Hepatocyte (in vitro differentiated cells): Measurements from ENCODE around the gene ZNF232. TPM values are rescaled to one million over a fixed set of nuclear protein-coding genes. Genes with fewer than 3 reads are reported as not detected.
"Not testable (repeated sequence)": the region's sequence is repeated elsewhere in the genome, so short reads cannot be mapped to it uniquely, and the experiment has no call there.

Source experiments
- DNase-seq: peaks from one replicate; pipeline ENCODE4 v3.0.0-alpha.2; 2016; ENCODE audit warnings: low spot score
- H2AFZ ChIP-seq: fragments of 200-600 bp; sonication (generic); 2 replicates; pipeline ENCODE4 v1.6.0; 2016; ENCODE audit warnings: antibody characterized with exemption, mild to moderate bottlenecking
- H3K27ac ChIP-seq: fragments of 200-600 bp; sonication (generic); 2 replicates; pipeline ENCODE4 v1.5.1; 2016; ENCODE audit warnings: mild to moderate bottlenecking
- H3K27me3 ChIP-seq: fragments of 200-600 bp; sonication (generic); 2 replicates; pipeline ENCODE4 v1.6.1; 2016
- H3K36me3 ChIP-seq: fragments of 200-600 bp; sonication (generic); replicated peaks from 2 replicates; pipeline ENCODE4 v1.5.1; 2016; ENCODE audit warnings: low read depth; ENCODE audit not compliant: insufficient read depth
- H3K4me1 ChIP-seq: fragments of 200-600 bp; sonication (generic); 2 replicates; pipeline ENCODE4 v1.5.1; 2016; ENCODE audit warnings: mild to moderate bottlenecking, moderate library complexity; ENCODE audit not compliant: insufficient read depth
- H3K4me2 ChIP-seq: fragments of 200-600 bp; sonication (generic); 2 replicates; pipeline ENCODE4 v1.6.0; 2016
- H3K4me3 ChIP-seq: fragments of 200-600 bp; sonication (generic); 2 replicates; pipeline ENCODE4 v1.5.1; 2016; ENCODE audit warnings: mild to moderate bottlenecking
- H3K79me2 ChIP-seq: fragments of 200-600 bp; sonication (generic); 2 replicates; pipeline ENCODE4 v1.6.0; 2017; ENCODE audit warnings: mild to moderate bottlenecking
- H3K9me2 ChIP-seq: fragments of 200-600 bp; sonication (generic); replicated peaks from 2 replicates; pipeline ENCODE4 v1.6.0; 2017; ENCODE audit warnings: mild to moderate bottlenecking; ENCODE audit not compliant: insufficient read depth
- H3K9me3 ChIP-seq: fragments of 200-600 bp; sonication (generic); 2 replicates; pipeline ENCODE4 v1.5.1; 2016; ENCODE audit warnings: low read depth, mild to moderate bottlenecking
- H4K20me1 ChIP-seq: fragments of 200-600 bp; sonication (generic); 2 replicates; pipeline ENCODE4 v1.6.0; 2016; ENCODE audit warnings: mild to moderate bottlenecking; ENCODE audit not compliant: insufficient read depth, poor library complexity, severe bottlenecking
- EZH2 ChIP-seq: fragments of 200-600 bp; sonication (generic); IDR thresholded peaks from 2 replicates; pipeline ENCODE4 v1.6.1; 2016; ENCODE audit warnings: antibody characterized with exemption, mild to moderate bottlenecking, borderline replicate concordance
- EZH2phosphoT487 ChIP-seq: fragments of 200-600 bp; sonication (generic); IDR thresholded peaks from one replicate; pipeline ENCODE4 v1.6.1; 2018; ENCODE audit warnings: antibody characterized with exemption, mild to moderate bottlenecking, low read depth, moderate library complexity; ENCODE audit not compliant: unreplicated experiment, severe bottlenecking
- WGBS: methylation state at CpG from one replicate; pipeline ENCODE4 v1.1.6; 2016; ENCODE audit warnings: low lambda C conversion rate; ENCODE audit errors: missing lambda C conversion rate; 5-methylcytosine and 5-hydroxymethylcytosine counted together
- polyA plus RNA-seq: library from polyadenylated mRNA; unstranded; fragments of >200 nt; fragmentation: Nextera tagmentation; extraction: Ambion mirVana; gene quantifications from 2 replicates; pipeline ENCODE4 v1.2.1, GENCODE V29; 2016
- total RNA-seq: library from RNA; depleted of rRNA; stranded (reverse); fragments of >200 nt; gene quantifications from 2 replicates; pipeline ENCODE4 v1.2.3, GENCODE V29; 2014
- TF ChIP-seq, protein P1 (sequence below): fragments of 200-600 bp; sonication (generic); IDR thresholded peaks from 2 replicates; pipeline ENCODE4 v1.5.1; 2016; ENCODE audit warnings: antibody characterized with exemption, mild to moderate bottlenecking; ENCODE audit not compliant: poor library complexity

The ZNF232 gene
- total and polyA plus RNA-seq, 2 experiments from 2014 or later, result 10.1 to 12.0 TPM

DNA sequence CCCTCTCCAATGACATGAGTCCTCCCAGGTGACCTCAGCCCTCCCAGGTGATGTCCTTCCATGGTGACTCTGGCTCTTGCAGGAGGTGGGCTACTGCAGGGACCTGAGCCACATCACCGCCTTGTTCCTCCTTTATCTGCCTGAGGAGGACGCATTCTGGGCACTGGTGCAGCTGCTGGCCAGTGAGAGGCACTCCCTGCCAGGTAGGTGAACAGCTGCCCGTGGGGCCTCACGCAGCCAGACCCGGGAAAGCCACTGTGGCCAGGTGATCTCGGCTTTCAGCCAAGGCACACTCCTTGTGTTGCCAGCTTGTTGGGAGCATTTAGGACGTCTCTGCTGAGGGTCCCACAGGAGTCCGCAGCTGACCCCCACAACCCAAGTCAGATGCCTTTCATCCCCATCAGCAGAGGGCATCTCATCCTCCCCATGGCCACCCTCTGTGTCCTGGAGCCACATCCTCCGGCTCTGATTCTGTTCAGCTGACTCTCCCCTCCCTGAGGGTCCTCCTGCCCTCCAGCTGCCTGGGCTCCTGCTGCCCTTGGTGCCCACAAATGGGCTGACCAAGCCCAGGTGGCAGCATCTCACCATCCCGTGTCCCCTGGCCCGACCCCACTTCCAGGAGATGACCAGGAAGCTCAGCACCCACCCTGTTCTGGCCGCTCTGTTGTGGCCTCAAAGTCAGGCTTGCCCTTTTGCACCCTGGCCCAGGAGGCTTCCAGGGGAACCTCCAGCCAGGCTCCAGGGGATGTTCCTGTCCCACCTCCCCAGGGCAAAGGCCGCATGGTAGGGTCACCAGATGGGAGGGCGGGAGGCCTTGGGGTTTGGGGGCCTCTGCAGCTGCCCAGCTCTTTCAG lies 24.3 kb upstream of the ZNF232 start:
- no peak overlapping the region for H2AFZ ChIP-seq
- H3K4me1 ChIP-seq, result no peaks in the 10 kb centered on the region
- no peaks in the 10 kb centered on the region for H3K36me3 ChIP-seq
- H3K4me3 ChIP-seq, result no peak overlapping the region
- no peaks in the 10 kb centered on the region for H4K20me1 ChIP-seq
- no peak for DNase-seq
- H3K27ac ChIP-seq, result no peak overlapping the region
- no peaks in the 10 kb centered on the region for H3K9me2 ChIP-seq
- H3K4me2 ChIP-seq, result no peak overlapping the region
- H3K27me3 ChIP-seq, result no peaks in the 10 kb centered on the region
- H3K9me3 ChIP-seq, result no peaks in the 10 kb centered on the region
- 93% methylated on average over 14 of the region's 14 CpGs for WGBS
- TF ChIP-seq, protein P1, sequence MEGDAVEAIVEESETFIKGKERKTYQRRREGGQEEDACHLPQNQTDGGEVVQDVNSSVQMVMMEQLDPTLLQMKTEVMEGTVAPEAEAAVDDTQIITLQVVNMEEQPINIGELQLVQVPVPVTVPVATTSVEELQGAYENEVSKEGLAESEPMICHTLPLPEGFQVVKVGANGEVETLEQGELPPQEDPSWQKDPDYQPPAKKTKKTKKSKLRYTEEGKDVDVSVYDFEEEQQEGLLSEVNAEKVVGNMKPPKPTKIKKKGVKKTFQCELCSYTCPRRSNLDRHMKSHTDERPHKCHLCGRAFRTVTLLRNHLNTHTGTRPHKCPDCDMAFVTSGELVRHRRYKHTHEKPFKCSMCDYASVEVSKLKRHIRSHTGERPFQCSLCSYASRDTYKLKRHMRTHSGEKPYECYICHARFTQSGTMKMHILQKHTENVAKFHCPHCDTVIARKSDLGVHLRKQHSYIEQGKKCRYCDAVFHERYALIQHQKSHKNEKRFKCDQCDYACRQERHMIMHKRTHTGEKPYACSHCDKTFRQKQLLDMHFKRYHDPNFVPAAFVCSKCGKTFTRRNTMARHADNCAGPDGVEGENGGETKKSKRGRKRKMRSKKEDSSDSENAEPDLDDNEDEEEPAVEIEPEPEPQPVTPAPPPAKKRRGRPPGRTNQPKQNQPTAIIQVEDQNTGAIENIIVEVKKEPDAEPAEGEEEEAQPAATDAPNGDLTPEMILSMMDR, result no peak
- TF ChIP-seq EZH2phosphoT487 (no peak), EZH2 (no peak)
- H3K79me2 ChIP-seq, result no peaks in the 10 kb centered on the region

DNA sequence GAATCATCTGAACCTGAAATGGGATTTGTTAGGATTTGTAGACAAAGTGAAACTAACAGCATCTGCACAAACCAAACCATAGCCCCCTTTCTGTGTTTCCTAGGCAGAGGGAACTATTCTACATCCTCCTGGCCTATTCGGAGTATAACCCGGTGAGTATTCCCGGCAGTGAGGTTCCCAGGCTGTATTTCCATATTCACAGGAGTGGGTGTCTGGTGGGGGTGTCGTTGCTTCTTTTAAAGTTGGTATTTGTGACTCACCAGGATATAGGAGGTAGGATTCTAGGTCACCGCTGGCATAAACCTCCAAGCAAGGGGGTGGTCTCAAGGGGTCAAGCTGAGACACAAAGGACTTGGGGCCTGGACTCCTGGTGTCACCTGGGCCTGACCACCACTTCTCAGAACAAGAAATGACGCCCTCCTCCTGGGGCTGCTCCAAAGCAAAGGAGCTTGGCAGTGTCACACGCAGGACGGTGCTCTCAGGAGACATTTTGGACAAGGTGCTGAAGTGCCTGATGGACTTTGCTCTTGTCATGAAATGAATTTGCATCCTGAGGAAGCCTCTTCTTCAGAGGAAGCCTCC lies 23.5 kb upstream of the ZNF232 start:
- not testable (repeated sequence) for H2AFZ ChIP-seq, H3K9me2 ChIP-seq, H3K4me1 ChIP-seq, H3K79me2 ChIP-seq, H4K20me1 ChIP-seq, DNase-seq, H3K27ac ChIP-seq, H3K9me3 ChIP-seq, H3K4me3 ChIP-seq, H3K27me3 ChIP-seq, H3K36me3 ChIP-seq, H3K4me2 ChIP-seq
- 83% methylated on average over 8 of the region's 8 CpGs for WGBS

DNA sequence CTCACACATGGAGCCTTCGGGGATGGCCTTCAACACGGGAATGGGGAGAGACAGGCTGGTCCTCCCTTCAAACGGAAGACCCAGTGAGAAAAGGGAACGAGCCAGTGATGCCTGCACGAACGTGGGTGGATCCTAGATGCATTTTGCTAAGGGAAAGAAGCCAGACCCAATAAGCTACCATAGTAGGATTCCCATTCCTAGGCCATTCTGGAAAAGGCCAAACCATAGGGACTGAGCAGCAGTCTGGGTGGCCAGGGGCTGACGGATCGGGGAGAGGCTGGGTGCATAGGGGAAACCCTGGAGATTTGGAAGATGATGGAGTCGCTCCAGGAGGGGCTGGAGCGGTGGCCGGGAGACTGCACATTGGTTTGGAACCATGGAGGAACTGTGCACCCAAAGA lies 22.9 kb upstream of the ZNF232 start:
- not testable (repeated sequence) for H3K79me2 ChIP-seq, DNase-seq, H3K4me2 ChIP-seq, H3K36me3 ChIP-seq, H2AFZ ChIP-seq, H3K27me3 ChIP-seq, H3K9me3 ChIP-seq, H3K4me1 ChIP-seq, H3K27ac ChIP-seq, H3K9me2 ChIP-seq, H3K4me3 ChIP-seq, H4K20me1 ChIP-seq
- 92% methylated on average over 11 of the region's 11 CpGs for WGBS

DNA sequence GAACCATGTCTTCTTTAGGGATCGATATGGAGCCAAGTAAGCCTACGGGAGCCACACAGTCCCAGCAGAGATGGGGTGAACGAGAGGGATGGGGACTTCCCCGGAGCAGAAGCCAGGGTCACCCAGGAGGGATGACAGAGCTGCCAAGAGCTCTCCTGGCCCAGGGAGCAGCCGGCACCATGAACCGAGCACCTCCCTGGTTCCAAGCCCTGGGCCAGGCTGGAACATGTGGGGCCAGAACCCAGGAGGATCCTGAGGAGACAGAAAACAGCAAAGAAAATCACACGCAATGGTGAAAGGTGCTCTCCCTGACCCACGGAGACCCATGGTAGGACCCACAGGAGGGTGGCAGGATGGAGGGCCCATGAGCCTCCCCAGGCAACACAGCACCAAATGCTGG lies 22.3 kb upstream of the ZNF232 start:
- H3K27ac ChIP-seq, H3K4me3 ChIP-seq, H4K20me1 ChIP-seq, H3K27me3 ChIP-seq, DNase-seq, H3K4me1 ChIP-seq, H3K79me2 ChIP-seq, H3K9me2 ChIP-seq, H2AFZ ChIP-seq, H3K9me3 ChIP-seq, H3K4me2 ChIP-seq, H3K36me3 ChIP-seq: not testable (repeated sequence)
- 94% methylated on average over 8 of the region's 8 CpGs for WGBS

DNA sequence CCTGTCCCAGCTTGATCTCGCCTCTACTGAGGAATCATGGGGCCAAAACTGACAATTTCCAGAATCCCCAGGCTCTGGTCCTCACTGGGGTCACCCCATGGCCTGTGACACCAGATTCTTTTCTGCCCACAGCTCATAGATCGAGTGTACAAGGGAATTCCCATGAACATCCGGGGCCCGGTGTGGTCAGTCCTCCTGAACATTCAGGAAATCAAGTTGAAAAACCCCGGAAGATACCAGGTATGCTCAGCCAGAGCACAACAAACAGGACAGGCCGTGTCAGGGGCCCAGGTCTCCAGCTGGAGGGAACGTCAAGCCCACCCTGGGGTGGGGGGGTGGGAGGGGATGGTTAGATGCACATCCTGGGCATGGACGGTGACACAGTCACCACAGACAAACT lies 21.6 kb upstream of the ZNF232 start:
- WGBS, result 91% methylated on average over 8 of the region's 8 CpGs
- no peaks in the 10 kb centered on the region for H3K36me3 ChIP-seq
- no peak overlapping the region for H3K4me2 ChIP-seq
- no peak overlapping the region for H2AFZ ChIP-seq
- H3K27me3 ChIP-seq, result no peaks in the 10 kb centered on the region
- H3K79me2 ChIP-seq, result no peaks in the 10 kb centered on the region
- H3K9me3 ChIP-seq, result no peaks in the 10 kb centered on the region
- DNase-seq, result no peak
- H3K9me2 ChIP-seq, result no peaks in the 10 kb centered on the region
- H4K20me1 ChIP-seq, result no peaks in the 10 kb centered on the region
- H3K4me1 ChIP-seq, result no peaks in the 10 kb centered on the region
- H3K4me3 ChIP-seq, result no peak overlapping the region
- H3K27ac ChIP-seq, result no peak overlapping the region
- TF ChIP-seq, protein P1, result no peak
- no peak for TF ChIP-seq EZH2
- TF ChIP-seq EZH2phosphoT487, result no peak

DNA sequence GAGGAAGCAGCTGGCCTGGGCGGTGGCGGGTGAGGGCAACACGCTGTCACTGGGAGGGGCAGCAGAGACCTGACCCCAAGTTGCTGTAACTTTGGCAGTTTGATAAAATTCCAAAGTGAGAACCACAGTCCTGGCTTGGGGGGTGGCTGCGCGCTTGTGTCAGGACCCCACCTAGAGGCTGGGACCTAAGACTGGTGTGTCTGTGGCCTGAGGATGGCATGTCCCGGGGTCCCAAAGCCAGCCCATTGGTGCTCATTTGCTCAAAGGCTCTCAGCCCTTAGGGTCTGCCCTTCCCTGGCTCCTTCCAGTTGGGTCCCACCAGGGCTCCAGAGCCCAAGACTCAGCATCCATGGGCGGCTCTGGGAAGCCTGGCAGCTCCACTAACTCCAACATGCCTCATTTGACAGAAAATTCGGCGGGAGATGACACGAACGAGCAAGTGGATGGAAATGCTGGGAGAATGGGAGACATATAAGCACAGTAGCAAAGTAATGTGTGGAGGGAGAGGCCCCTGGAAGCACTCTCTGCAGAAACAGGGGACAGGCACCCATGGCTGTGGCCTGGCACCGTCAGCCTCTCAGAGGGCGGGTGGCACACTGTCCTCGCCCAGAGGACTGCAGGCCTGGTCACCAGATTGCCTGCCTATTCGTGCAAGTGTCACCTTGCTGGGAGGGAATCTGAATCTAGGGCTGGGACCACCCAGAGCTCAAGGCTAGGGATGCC lies 21.0 kb upstream of the ZNF232 start:
- not testable (repeated sequence) for H3K9me3 ChIP-seq, H3K27ac ChIP-seq, H3K79me2 ChIP-seq, H3K36me3 ChIP-seq, H2AFZ ChIP-seq, H4K20me1 ChIP-seq, H3K4me3 ChIP-seq, H3K4me2 ChIP-seq, H3K27me3 ChIP-seq, H3K4me1 ChIP-seq, H3K9me2 ChIP-seq, DNase-seq
- 93% methylated on average over 15 of the region's 15 CpGs for WGBS
